ENCODE data around the gene UBR7.
"Not testable (repeated sequence)": the region's sequence is repeated elsewhere in the genome, so short reads cannot be mapped to it uniquely, and the experiment has no call there.

GRCh38 chr14:93165271-93166265 is 41.5 kb upstream of the UBR7 start:
- not testable (repeated sequence) for TF ChIP-seq CTCF (IDR thresholded peaks at IDR 0.05); ZFX (IDR thresholded peaks at IDR 0.05; ENCODE audit: borderline replicate concordance)

All from 22Rv1 (cell line).